Large intestine (tissue), 3 donors: ENCODE results near the gene EYS. TPM values are rescaled to one million over a fixed set of nuclear protein-coding genes. Genes with fewer than 3 reads are reported as not detected.
A peak's percentile ranks its signal among the peaks of the same experiment; 100 is the strongest.

Experiments used
- DNase-seq, 2 donors: peaks; one replicate each; pipeline versions ENCODE4 v3.0.0 to v3.0.0-alpha.2; 2013
- H3K27ac ChIP-seq: one replicate; pipeline ENCODE4 v1.5.1; 2013; ENCODE audit warnings: low read length
- H3K27me3 ChIP-seq: 2 replicates; pipeline ENCODE4 v1.6.1; 2013; ENCODE audit warnings: low read length; ENCODE audit not compliant: control insufficient read depth, insufficient read depth
- H3K36me3 ChIP-seq: 2 replicates; pipeline ENCODE4 v1.6.1; 2013; ENCODE audit warnings: low read length; ENCODE audit not compliant: control insufficient read depth, insufficient read depth
- H3K4me1 ChIP-seq: one replicate; pipeline ENCODE4 v1.6.1; 2013; ENCODE audit warnings: low read length; ENCODE audit not compliant: control insufficient read depth, insufficient read depth
- H3K4me3 ChIP-seq: one replicate; pipeline ENCODE4 v1.5.1; 2013; ENCODE audit warnings: low read length
- H3K9me3 ChIP-seq: one replicate; pipeline ENCODE4 v1.6.1; 2013; ENCODE audit warnings: mild to moderate bottlenecking, low read depth, low read length, moderate library complexity; ENCODE audit not compliant: control insufficient read depth
- WGBS: methylation state at CpG from one replicate; pipeline ENCODE4 v1.1.5; 2013; ENCODE audit warnings: low lambda C conversion rate; ENCODE audit not compliant: insufficient coverage; 5-methylcytosine and 5-hydroxymethylcytosine counted together
- polyA plus RNA-seq: library from polyadenylated mRNA; unstranded; fragments of 120-200 nt; gene quantifications from one replicate; pipeline ENCODE4 v1.2.1, GENCODE V29; 2013

The EYS gene
- polyA plus RNA-seq, 1 donor: 0.76 TPM

DNA sequence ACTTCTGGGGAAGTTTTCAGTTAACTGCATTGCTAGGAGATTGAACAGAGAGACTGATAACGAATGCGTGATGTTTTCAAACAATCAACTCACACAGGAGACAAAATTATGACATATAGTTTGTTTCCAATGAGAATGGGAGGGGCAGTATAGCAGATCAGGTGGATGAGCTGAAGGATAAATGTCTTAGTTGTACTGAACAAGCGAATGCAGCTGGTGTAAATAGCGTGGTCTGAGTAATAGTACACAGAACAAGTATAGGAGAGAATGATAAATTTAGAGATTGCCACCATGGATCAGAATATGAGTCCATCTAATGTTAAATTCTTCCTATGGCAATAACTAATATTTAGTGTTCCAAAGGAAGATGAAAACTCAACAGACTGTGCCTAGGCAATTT lies 858.6 kb downstream of the EYS start:
- no peaks in the 10 kb centered on the region for H3K9me3 ChIP-seq
- no peak overlapping the region for H3K4me3 ChIP-seq
- no peak for DNase-seq
- H3K36me3 ChIP-seq: no peaks in the 10 kb centered on the region
- no peaks in the 10 kb centered on the region for H3K27me3 ChIP-seq
- H3K27ac ChIP-seq: no peak overlapping the region
- 92% methylated on average over 2 of the region's 4 CpGs for WGBS
- H3K4me1 ChIP-seq: no peaks in the 10 kb centered on the region

DNA sequence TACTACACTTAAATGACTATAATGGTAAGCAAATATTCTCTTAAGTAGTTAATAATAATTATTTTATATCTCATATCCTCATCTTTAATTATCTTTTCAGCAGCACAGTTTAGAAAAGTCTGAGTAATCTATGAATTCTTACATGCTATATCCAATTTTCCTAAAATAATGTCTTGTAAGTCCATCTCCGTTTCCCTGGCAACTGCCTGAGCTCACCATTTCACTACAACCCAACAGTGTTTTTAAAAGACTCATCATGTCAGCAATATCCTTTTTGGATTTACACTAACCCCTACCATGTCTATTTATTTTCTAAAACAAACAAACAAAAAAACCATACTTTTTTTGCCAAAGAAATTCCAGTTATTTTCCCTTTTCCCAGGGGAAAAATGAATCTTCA lies 859.6 kb downstream of the EYS start:
- 100% methylated on average over 1 of the region's 1 CpG for WGBS
- no peaks in the 10 kb centered on the region for H3K4me1 ChIP-seq
- no peaks in the 10 kb centered on the region for H3K36me3 ChIP-seq
- H3K9me3 ChIP-seq: no peaks in the 10 kb centered on the region
- no peak overlapping the region for H3K27ac ChIP-seq
- no peak overlapping the region for H3K4me3 ChIP-seq
- no peak for DNase-seq
- H3K27me3 ChIP-seq: no peaks in the 10 kb centered on the region

DNA sequence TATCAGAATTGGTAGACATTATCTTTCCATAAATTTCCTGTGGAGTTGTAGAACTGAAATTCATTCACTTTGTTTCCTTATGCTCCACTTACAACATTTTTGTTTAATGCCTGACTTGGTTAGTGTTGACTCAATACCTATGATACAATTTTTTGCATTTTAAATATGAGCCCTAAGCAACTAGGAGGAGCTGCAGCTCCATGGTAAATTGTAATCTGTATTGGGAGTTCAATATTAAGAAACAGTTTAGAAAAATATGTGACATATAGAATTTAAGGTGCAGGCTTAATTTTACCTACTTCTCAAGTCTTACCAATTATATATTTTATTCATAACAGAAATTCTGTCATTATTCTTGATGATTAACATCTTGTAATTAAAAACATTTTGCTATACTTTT lies 868.3 kb downstream of the EYS start:
- no peak overlapping the region for H3K27ac ChIP-seq
- no peaks in the 10 kb centered on the region for H3K27me3 ChIP-seq
- no peak for DNase-seq
- no peaks in the 10 kb centered on the region for H3K36me3 ChIP-seq
- no peaks in the 10 kb centered on the region for H3K4me1 ChIP-seq
- H3K9me3 ChIP-seq: no peaks in the 10 kb centered on the region
- no peak overlapping the region for H3K4me3 ChIP-seq

DNA sequence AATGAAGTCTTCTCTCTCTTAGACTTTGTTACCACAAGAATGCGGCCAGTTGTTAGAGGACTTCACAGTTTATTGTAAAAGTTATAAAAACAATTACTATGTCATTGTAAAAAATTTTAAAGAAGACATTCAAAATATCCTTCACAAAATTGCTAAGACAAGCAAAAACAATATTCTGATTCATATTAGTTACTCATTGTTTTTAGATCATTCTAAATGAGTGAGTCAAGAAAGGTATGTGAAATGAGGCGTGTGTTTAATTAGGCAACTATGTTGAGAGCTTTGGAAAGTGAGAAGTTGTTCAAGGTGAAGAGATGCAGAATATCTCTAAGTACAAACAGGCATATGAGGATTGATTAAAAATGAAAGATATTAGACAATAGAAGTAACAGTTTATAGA lies 875.3 kb downstream of the EYS start:
- H3K36me3 ChIP-seq: no peaks in the 10 kb centered on the region
- H3K4me3 ChIP-seq: no peak overlapping the region
- DNase-seq: no peak
- no peaks in the 10 kb centered on the region for H3K4me1 ChIP-seq
- no peak overlapping the region for H3K27ac ChIP-seq
- 75% methylated on average over 1 of the region's 2 CpGs for WGBS
- H3K27me3 ChIP-seq: no peaks in the 10 kb centered on the region
- no peaks in the 10 kb centered on the region for H3K9me3 ChIP-seq

DNA sequence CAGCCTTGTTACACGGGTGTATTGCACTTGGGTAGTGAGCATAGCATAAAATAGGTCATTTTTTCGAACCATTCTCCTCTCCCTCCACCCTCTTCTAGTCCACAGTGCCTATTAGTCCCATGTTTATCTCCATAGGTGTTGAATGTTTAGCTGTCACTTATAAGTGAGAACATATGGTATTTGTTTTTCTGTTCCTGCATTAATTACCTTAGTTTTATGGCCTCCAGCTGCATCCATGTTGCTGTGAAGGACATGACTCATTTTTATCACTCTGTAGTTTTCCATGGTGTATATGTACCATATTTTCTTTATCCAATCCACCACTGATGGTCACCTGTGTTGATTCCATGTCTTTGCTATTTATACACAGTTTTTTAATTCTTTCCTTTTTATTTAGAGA lies 889.5 kb downstream of the EYS start:
- Histone ChIP-seq H3K27ac (no peak overlapping the region), H3K27me3 (no peaks in the 10 kb centered on the region)

DNA sequence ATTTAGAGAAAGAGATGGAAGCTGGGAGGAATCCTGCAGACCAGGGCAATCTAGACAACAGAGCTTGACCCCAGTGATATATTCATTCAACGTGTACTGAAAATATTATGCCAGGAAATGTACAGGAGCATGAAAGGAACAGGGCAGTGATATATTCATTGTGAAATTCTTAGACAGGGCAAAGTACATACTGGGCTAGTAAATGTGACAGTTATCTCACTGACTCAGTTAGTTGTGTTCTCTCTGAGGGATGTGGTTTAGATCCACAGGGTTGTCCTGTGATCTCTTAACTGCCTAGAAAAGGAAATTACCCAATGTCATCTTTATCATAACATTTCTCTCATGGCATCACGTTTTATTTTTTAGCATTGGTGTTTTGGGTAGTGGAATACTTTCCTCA lies 891.3 kb downstream of the EYS start:
- H3K27ac ChIP-seq: no peak overlapping the region
- no peaks in the 10 kb centered on the region for H3K27me3 ChIP-seq
- WGBS: no CpG with 5 or more reads among the region's 2 CpGs
- DNase-seq: peak; percentile 2 to 13
- H3K36me3 ChIP-seq: no peaks in the 10 kb centered on the region
- no peaks in the 10 kb centered on the region for H3K9me3 ChIP-seq
- no peak overlapping the region for H3K4me3 ChIP-seq
- H3K4me1 ChIP-seq: no peaks in the 10 kb centered on the region

More for the DNA sequence above, 889.5 kb downstream of the EYS start:
- H3K4me1 ChIP-seq: no peaks in the 10 kb centered on the region
- no peak overlapping the region for H3K4me3 ChIP-seq
- H3K9me3 ChIP-seq: no peaks in the 10 kb centered on the region
- no peaks in the 10 kb centered on the region for H3K36me3 ChIP-seq
- WGBS: no CpG with 5 or more reads among the region's 2 CpGs
- DNase-seq: no peak

DNA sequence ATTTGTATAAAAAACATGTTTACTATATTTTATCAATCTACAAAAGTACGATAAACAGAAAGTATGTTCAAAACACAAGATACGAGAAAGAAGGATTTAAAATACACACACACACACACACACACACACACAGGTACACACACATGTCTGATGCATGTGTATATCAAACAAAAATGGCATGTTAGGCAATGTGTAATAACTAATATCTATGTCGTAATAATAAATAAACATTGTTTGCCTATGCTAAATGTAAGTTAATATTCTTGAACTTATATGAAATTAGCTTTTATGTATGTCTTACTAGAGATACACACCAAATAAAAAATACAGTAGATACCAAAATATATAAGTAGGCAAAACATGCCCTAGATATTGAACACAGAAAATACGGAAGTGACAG lies 894.9 kb downstream of the EYS start:
- Histone ChIP-seq H3K27ac (no peak overlapping the region), H3K27me3 (no peaks in the 10 kb centered on the region), H3K4me3 (no peak overlapping the region), H3K4me1 (no peaks in the 10 kb centered on the region), H3K9me3 (no peaks in the 10 kb centered on the region), H3K36me3 (no peaks in the 10 kb centered on the region)
- no peak for DNase-seq
- WGBS: 92% methylated on average over 4 of the region's 4 CpGs

DNA sequence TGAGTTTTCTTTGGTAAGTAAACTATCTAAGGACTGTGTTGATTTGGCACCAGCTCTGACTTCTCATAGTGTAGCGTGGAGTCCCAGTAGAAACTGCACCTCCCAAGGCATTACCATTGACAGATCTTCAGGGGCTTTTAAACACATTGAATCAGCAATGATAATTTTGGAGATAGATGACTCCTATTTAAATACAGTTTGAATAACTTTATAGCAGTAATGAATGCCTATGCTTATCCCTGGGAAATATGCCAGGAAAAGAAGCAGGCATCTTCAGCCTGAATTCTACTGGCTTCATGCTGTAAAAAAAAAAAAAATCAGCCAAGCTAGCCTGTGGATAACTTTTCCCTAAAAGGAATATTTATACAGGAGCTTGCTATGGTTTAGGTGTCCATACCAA lies 895.9 kb downstream of the EYS start:
- H3K9me3 ChIP-seq: no peaks in the 10 kb centered on the region
- no peaks in the 10 kb centered on the region for H3K36me3 ChIP-seq
- H3K27ac ChIP-seq: no peak overlapping the region
- no peaks in the 10 kb centered on the region for H3K4me1 ChIP-seq
- no peak overlapping the region for H3K4me3 ChIP-seq
- peak in 1 of 2 donors; percentile 3 for DNase-seq
- no peaks in the 10 kb centered on the region for H3K27me3 ChIP-seq
- no CpG with 5 or more reads among the region's 1 CpG for WGBS

DNA sequence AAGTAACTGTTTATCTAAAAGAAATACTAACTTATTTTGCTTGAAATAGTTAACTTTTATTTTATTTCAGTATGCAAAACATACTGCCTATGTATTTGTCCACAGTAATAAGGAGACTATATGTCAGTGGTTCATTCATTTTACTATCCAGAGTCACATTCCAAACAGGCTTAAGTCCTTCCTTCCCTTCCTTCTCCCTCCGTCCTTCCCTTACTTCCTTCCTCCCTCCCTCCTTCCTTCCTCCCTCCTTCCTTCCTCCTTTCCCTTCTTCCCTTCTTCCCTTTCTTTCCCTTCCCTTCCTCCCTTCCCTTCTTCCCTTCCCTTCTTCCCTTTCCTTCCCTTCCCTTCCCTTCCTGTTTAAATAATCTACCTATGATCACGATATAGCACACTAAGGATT lies 899.2 kb downstream of the EYS start:
- no peaks in the 10 kb centered on the region for H3K36me3 ChIP-seq
- no peaks in the 10 kb centered on the region for H3K27me3 ChIP-seq
- no peak for DNase-seq
- no peak overlapping the region for H3K4me3 ChIP-seq
- no peaks in the 10 kb centered on the region for H3K4me1 ChIP-seq
- 92% methylated on average over 2 of the region's 2 CpGs for whole genome bisulfite sequencing
- H3K27ac ChIP-seq: no peak overlapping the region
- H3K9me3 ChIP-seq: no peaks in the 10 kb centered on the region

DNA sequence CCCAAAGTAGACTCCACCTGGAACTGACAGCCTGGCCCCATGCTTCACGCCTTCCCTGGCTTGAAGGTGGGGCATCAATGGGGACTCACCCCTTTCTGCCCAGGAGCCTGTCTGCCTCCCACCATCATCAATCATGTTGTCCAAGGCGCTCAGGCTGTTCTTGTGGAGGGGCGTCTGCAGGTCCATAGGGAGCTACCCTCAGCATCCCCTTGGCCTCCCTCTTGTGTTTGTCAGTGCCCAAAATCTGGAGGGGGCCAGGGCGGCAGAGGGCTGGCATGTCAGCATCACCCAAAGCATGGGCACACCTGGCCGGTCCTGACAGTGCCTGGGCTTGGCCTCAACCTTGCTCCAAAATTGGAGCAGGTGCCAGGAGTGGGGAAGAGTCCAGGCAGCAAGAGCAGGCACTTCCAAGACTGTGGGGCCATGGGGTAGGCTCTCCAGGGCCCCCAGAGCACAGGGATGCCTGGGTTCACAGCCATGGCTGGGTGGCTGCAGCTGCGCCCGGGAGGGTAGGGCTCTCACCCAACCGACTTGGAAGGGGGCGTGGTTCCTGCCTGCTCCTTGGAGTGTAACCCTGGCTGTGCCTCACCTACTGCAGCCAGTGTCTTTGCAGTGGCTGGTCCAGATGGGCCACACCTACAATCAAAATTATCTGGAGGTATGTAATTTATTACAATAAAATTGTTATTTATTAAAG lies 903.4 kb downstream of the EYS start:
- Histone ChIP-seq H3K36me3 (no peaks in the 10 kb centered on the region), H3K9me3 (no peaks in the 10 kb centered on the region), H3K27me3 (no peaks in the 10 kb centered on the region), H3K4me3 (no peak overlapping the region), H3K27ac (no peak overlapping the region), H3K4me1 (no peaks in the 10 kb centered on the region)
- DNase-seq: no peak
- WGBS: no CpG with 5 or more reads among the region's 9 CpGs

DNA sequence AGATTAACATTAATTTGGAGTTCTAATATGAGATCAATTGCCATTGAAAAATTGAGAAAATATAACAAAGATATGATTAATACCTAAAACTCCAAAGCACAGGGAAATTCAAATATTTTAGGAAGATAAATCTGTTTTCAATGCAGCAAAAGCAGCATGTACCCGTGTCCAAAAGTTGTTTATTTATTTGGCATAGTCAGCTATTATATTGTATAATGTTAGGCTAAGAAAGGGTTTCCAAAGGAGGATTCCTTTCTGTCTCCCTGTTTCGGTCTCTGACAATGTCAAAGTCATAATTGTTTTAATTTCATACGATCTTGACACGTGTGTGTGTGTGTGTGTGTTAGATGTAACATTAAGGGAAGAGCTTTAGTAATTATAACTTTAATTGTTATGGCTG lies 914.5 kb downstream of the EYS start:
- no peaks in the 10 kb centered on the region for H3K4me1 ChIP-seq
- no peaks in the 10 kb centered on the region for H3K27me3 ChIP-seq
- WGBS: no CpG with 5 or more reads among the region's 4 CpGs
- H3K36me3 ChIP-seq: no peaks in the 10 kb centered on the region
- H3K27ac ChIP-seq: no peak overlapping the region
- no peaks in the 10 kb centered on the region for H3K9me3 ChIP-seq
- no peak for DNase-seq
- no peak overlapping the region for H3K4me3 ChIP-seq
